Kidney (tissue), 14 donors: ENCODE measurements around the gene CDV3. TPM values are rescaled to one million over a fixed set of nuclear protein-coding genes. Genes with fewer than 3 reads are reported as not detected.
"Not testable (repeated sequence)": the region's sequence is repeated elsewhere in the genome, so short reads cannot be mapped to it uniquely, and the experiment has no call there.

Source experiments
- DNase-seq, 5 donors: peaks; one replicate each; pipeline ENCODE4 v3.0.0-alpha.2; 2013 to 2020
- FAIRE-seq: peaks from 2 replicates; lab custom pipeline; 2012; peaks lifted over from hg19 to GRCh38; lab: Jason Lieb, UNC
- H3K27ac ChIP-seq, 2 donors: one replicate each; pipeline ENCODE4 v1.7.0; 2013; ENCODE audit warnings: low read depth in 2 of 2, low read length in 2 of 2, inconsistent platforms in 1 of 2
- H3K27me3 ChIP-seq: one replicate; pipeline ENCODE4 v1.7.1; 2013; ENCODE audit warnings: low read length, inconsistent platforms; ENCODE audit not compliant: control insufficient read depth, insufficient read depth
- H3K36me3 ChIP-seq, 3 donors: one replicate each; pipeline versions ENCODE4 v1.7.0 to v1.7.1; 2013; ENCODE audit warnings: low read length in 3 of 3, control low read depth in 1 of 3, inconsistent platforms in 1 of 3; ENCODE audit not compliant: insufficient read depth in 3 of 3, control insufficient read depth in 2 of 3
- H3K4me1 ChIP-seq, 3 donors: one replicate each; pipeline versions ENCODE4 v1.7.0 to v1.7.1; 2013; ENCODE audit warnings: low read length in 3 of 3, inconsistent platforms in 1 of 3, low read depth in 1 of 3; ENCODE audit not compliant: control insufficient read depth in 2 of 3, insufficient read depth in 2 of 3
- H3K4me3 ChIP-seq, 3 donors: one replicate each; pipeline versions ENCODE4 v1.7.0 to v1.8.1; 2013; ENCODE audit warnings: low read length in 3 of 3, control low read depth in 1 of 3, inconsistent platforms in 1 of 3
- H3K9ac ChIP-seq, 3 donors: one replicate each; pipeline versions ENCODE4 v1.7.0 to v1.7.1; 2013; ENCODE audit warnings: low read length in 3 of 3, control low read depth in 1 of 3, inconsistent platforms in 1 of 3
- H3K9me3 ChIP-seq, 3 donors: one replicate each; pipeline versions ENCODE4 v1.7.0 to v1.7.1; 2013; ENCODE audit warnings: low read length in 3 of 3, control low read depth in 1 of 3, inconsistent platforms in 1 of 3; ENCODE audit not compliant: control insufficient read depth in 2 of 3, insufficient read depth in 1 of 3
- intact Hi-C: fragments of 100-400 bp; cut with DNase I; formaldehyde crosslinking; loops from one replicate; pipeline ENCODE4 v1.11.1; 2022
- polyA plus RNA-seq: library from polyadenylated mRNA; stranded (reverse); fragments of 350-450 nt; fragmentation: Illumina TruSeq; extraction: RNeasy Lipid Tissue Mini Kit (QIAGEN cat#74804); gene quantifications from one replicate; pipeline ENCODE4 v1.2.3, GENCODE V29; 2014; ENCODE audit warnings: low read depth, low replicate concordance; ENCODE audit not compliant: insufficient read depth
- total RNA-seq: library from RNA; stranded (reverse); fragmentation: NEBNext Ultra II Directional; extraction: Animal tissue kit (Norgen Biotek cat#: 25700); gene quantifications from one replicate; pipeline ENCODE4 v1.2.1, GENCODE V29; 2021
- TF ChIP-seq, protein P1 (sequence below): IDR thresholded peaks from 3 replicates; pipeline ENCODE4 v1.5.1; 2012; ENCODE audit warnings: mild to moderate bottlenecking, moderate library complexity, borderline replicate concordance; ENCODE audit not compliant: insufficient read depth; ENCODE audit errors: extremely low read depth
- donor health status: control.
- donor health status: control.
- donor health status: control.
- donor health status: control.
- donor health status: control.
- donor health status: DM: yes; HTN: yes; CAD: no.
- donor health status: Normal renal cell carcinoma (clear cell type).

Gene CDV3
- total and polyA plus RNA-seq, 2 donors from 2014 or later = 53.2 to 154 TPM

DNA sequence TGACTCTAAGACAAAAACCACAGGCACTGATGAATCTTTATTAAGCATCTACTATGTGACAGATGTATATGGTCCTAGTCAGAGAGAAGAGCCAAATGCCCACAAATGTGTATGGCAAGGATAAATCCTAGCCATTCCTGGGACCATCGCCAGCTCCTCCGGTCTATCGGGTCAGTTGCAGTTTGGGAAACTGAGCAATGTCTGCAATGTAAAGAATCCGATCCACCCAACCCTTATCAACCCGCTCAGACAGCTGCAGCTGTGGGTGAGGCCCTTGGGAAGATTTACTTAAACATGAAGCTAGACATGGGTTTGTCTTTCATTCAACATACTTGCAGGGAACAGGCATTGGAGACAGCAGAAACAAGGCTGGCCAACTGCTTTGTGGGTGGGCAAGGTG is 40.5 kb upstream of the CDV3 start:
- no peaks in the 10 kb centered on the region for H3K27me3 ChIP-seq
- DNase-seq (no peak), FAIRE-seq (no peak)
- TF ChIP-seq, protein P1, sequence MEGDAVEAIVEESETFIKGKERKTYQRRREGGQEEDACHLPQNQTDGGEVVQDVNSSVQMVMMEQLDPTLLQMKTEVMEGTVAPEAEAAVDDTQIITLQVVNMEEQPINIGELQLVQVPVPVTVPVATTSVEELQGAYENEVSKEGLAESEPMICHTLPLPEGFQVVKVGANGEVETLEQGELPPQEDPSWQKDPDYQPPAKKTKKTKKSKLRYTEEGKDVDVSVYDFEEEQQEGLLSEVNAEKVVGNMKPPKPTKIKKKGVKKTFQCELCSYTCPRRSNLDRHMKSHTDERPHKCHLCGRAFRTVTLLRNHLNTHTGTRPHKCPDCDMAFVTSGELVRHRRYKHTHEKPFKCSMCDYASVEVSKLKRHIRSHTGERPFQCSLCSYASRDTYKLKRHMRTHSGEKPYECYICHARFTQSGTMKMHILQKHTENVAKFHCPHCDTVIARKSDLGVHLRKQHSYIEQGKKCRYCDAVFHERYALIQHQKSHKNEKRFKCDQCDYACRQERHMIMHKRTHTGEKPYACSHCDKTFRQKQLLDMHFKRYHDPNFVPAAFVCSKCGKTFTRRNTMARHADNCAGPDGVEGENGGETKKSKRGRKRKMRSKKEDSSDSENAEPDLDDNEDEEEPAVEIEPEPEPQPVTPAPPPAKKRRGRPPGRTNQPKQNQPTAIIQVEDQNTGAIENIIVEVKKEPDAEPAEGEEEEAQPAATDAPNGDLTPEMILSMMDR = no peak
- H3K36me3 ChIP-seq = no peaks in the 10 kb centered on the region
- H3K27ac ChIP-seq = no peak overlapping the region
- H3K4me3 ChIP-seq = no peak overlapping the region
- intact Hi-C loops = no loop called here
- H3K9ac ChIP-seq = no peak overlapping the region
- peaks cover 0 to 4% (median 0%) of the 10 kb centered on the region in 3 donors for H3K9me3 ChIP-seq
- peaks cover 0 to 8% (median 0%) of the 10 kb centered on the region in 3 donors for H3K4me1 ChIP-seq

DNA sequence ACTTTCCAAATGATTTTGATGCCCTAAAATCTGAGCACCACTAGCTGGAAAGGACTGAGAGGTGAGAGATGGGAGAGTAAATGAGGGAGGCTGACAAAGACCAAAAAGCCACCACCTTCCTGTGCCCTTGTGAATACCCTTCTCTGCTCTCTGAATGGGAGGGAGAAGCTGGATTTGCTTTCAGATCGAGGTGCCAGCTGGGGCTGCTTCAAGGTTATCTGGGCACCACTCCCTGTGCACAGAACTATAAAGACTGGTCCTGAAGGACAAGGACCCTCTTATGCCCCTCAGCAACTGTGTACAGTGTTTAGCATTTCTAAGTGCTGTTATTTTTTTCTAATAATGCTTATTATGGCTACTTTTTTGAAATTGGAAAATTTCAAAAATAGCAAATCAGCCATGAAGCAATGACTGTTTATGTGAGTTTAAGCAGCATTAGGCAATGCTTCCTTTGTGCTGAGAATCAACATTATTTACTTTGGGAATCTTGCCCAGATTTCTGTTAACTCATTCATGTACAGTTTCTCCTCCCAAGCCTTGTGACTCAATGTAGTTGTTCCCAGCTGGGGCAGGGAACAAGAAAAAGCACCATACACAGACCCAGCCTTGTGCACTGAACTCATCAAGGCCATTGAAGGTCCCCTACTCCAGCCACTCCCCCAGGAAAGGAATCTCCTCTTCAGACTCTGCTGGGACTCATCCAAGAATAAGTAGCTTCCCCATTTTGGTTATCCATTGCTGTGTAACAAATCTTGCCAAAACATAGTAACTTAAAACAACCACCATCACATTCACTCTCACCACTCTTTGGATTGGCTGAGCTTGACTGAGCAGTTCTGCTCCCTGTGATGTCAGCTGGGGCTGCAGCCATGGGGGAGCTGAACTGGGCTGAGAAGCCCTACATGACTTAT is 37.3 kb upstream of the CDV3 start:
- H3K36me3 ChIP-seq = no peaks in the 10 kb centered on the region
- H3K27me3 ChIP-seq = no peaks in the 10 kb centered on the region
- H3K4me3 ChIP-seq = no peak overlapping the region
- no peaks in the 10 kb centered on the region for H3K9me3 ChIP-seq
- no peak for FAIRE-seq
- H3K27ac ChIP-seq = peak overlapping the region in 1 of 2 donors; percentile 28
- peak in 2 of 5 donors; percentile 19 to 51 for DNase-seq
- intact Hi-C loops = no loop called here
- TF ChIP-seq, protein P1 = no peak
- H3K9ac ChIP-seq = no peak overlapping the region
- peaks cover 0 to 8% (median 0%) of the 10 kb centered on the region in 3 donors for H3K4me1 ChIP-seq

DNA sequence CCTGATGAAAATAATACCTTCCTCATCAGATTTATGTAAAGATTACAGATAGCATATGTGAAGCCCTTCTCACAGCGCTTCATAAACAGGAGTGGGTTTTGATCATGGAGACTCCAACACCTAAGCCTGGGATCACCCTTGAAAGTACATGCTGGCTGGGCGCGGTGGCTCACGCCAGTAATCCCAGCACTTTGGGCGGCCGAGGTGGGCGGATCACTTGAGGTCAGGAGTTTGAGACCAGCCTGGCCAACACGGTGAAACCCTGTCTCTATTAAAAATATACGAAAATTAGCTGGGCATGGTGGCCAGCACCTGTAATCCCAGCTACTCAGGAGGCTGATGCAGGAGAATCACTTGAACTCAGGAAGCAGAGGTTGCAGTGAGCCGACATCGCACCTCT is 36.4 kb upstream of the CDV3 start:
- H3K4me3 ChIP-seq, H3K4me1 ChIP-seq, H3K27me3 ChIP-seq, H3K9ac ChIP-seq, H3K9me3 ChIP-seq, intact Hi-C loops, FAIRE-seq, H3K27ac ChIP-seq, H3K36me3 ChIP-seq, DNase-seq: not testable (repeated sequence)

DNA sequence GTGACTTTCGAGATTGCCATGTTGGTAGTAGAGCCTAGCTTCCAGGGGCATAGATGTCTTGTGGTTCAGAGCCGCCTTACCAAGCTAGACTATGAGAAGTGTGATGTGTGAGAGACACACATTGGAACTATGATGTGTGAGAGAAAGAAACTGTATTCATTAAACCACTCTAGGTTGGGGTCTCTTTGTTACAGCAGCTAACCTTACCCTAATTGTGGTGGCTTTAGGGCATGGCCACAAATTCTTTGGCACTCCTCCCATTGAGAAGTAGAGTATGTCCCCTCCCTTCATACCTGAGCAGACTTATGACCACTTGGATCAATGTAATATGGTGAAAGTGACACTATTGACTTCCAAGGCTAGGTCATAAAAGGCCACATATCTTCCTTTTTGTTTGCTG is 35.3 kb upstream of the CDV3 start:
- FAIRE-seq = no peak
- TF ChIP-seq, protein P1 = no peak
- Histone ChIP-seq H3K4me3 (no peak overlapping the region), H3K27ac (no peak overlapping the region), H3K9me3 (no peaks in the 10 kb centered on the region), H3K27me3 (no peaks in the 10 kb centered on the region), H3K9ac (no peak overlapping the region), H3K4me1 (peaks cover 0 to 8% (median 0%) of the 10 kb centered on the region in 3 donors), H3K36me3 (no peaks in the 10 kb centered on the region)
- DNase-seq = no peak
- intact Hi-C loops = no loop called here
